Loucy (cell line): ENCODE data around the gene SPPL3.

Experiments
- EZH2phosphoT487 ChIP-seq: fragments of 200-600 bp; IDR thresholded peaks from 2 replicates; pipeline ENCODE4 v1.6.1; 2018; ENCODE audit warnings: antibody characterized with exemption, mild to moderate bottlenecking, moderate library complexity, borderline replicate concordance
- TF ChIP-seq, protein P1 (sequence below): fragments of 200-600 bp; sonication (generic); conservative IDR thresholded peaks from 2 replicates; pipeline ENCODE4 v1.5.1; 2014; ENCODE audit warnings: mild to moderate bottlenecking, antibody characterized with exemption, low read length

DNA sequence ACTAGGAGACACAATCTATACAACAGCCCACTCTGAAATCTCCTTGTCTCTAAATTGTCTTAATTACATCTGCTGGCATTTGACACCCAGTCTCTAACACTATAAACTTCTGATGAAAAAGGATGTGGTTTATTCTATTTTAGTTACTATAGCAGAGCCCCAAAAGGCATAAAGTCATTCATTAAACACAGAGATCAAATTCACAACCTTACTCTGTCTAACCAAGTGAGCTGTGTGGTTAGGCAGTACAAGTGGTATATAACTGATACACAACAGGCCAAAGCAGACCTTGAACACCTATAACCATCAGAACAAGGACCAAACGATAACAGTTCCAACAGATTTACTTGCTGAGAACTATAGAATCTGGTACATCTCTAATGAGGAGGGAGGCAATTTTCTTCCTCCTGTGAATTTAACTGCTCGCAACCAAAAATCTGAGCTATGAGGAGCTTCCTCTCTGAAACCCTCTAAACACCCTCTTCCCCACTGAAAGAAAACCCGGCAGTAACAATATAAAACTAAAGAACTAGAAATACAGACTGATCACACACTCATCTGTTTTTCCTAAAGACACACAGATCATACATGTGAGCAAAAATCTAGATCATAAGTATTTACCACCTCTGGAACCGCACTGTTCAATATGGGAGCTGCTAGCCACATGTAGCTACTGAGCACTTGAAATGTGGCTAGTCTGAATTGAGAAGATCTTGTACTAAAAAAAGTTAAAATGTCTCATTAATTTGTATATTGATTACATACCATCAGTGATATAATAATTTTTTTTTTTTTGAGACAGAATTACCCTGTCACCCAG lies 17.7 kb downstream of the SPPL3 start:
- TF ChIP-seq, protein P1, sequence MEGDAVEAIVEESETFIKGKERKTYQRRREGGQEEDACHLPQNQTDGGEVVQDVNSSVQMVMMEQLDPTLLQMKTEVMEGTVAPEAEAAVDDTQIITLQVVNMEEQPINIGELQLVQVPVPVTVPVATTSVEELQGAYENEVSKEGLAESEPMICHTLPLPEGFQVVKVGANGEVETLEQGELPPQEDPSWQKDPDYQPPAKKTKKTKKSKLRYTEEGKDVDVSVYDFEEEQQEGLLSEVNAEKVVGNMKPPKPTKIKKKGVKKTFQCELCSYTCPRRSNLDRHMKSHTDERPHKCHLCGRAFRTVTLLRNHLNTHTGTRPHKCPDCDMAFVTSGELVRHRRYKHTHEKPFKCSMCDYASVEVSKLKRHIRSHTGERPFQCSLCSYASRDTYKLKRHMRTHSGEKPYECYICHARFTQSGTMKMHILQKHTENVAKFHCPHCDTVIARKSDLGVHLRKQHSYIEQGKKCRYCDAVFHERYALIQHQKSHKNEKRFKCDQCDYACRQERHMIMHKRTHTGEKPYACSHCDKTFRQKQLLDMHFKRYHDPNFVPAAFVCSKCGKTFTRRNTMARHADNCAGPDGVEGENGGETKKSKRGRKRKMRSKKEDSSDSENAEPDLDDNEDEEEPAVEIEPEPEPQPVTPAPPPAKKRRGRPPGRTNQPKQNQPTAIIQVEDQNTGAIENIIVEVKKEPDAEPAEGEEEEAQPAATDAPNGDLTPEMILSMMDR, result no peak
- TF ChIP-seq EZH2phosphoT487, result no peak
